Heart right ventricle (tissue), 16 donors: ENCODE data around the gene ST8SIA5. TPM values are rescaled to one million over a fixed set of nuclear protein-coding genes. Genes with fewer than 3 reads are reported as not detected.
A peak's percentile ranks its signal among the peaks of the same experiment; 100 is the strongest.

Experiments used
- ATAC-seq, 8 donors: fragments of 200-7000 bp; cut with Tn5 transposase; one replicate each; pipeline ENCODE4 v1.9.1; 2020; ENCODE audit warnings: mild to moderate bottlenecking in 8 of 8, moderate library complexity in 8 of 8, moderate number of reproducible peaks in 1 of 8
- DNase-seq, 2 donors: peaks; one replicate each; pipeline ENCODE4 v3.0.0-alpha.2; 2020
- H3K27ac ChIP-seq, 10 donors: fragments of 200-600 bp; sonication (generic) in 2 of 10; one replicate each; pipeline versions ENCODE4 v1.5.0 to v1.8.0; 2020 to 2022; ENCODE audit warnings: mild to moderate bottlenecking in 3 of 10
- H3K27me3 ChIP-seq, 7 donors: fragments of 200-600 bp; one replicate each; pipeline ENCODE4 v1.8.0; 2021 to 2022; ENCODE audit warnings: mild to moderate bottlenecking in 2 of 7
- H3K36me3 ChIP-seq, 9 donors: fragments of 200-600 bp; sonication (generic) in 1 of 9; one replicate each; pipeline versions ENCODE4 v1.5.0 to v1.8.0; 2020 to 2022; ENCODE audit warnings: mild to moderate bottlenecking in 2 of 9
- H3K4me1 ChIP-seq, 9 donors: fragments of 200-600 bp; sonication (generic) in 1 of 9; one replicate each; pipeline versions ENCODE4 v1.5.0 to v1.8.0; 2020 to 2022; ENCODE audit warnings: mild to moderate bottlenecking in 4 of 9
- H3K4me3 ChIP-seq, 10 donors: fragments of 200-600 bp; sonication (generic) in 2 of 10; one replicate each; pipeline versions ENCODE4 v1.5.0 to v1.8.0; 2020 to 2022; ENCODE audit warnings: mild to moderate bottlenecking in 7 of 10, moderate library complexity in 2 of 10
- H3K9me3 ChIP-seq, 11 donors: fragments of 200-600 bp in 10 of 11; sonication (generic) in 2 of 11; one replicate each; pipeline versions ENCODE4 v1.5.0 to v1.8.0; 2013 to 2022; ENCODE audit warnings: mild to moderate bottlenecking in 2 of 11, control low read depth in 1 of 11, moderate library complexity in 1 of 11
- WGBS, 2 donors: extraction: QIAGEN DNeasy Blood & Tissue Kit; methylation state at CpG; one replicate each; pipeline ENCODE4 v1.1.7; 2013; ENCODE audit warnings: inconsistent platforms in 1 of 2; 5-methylcytosine and 5-hydroxymethylcytosine counted together
- intact Hi-C, 10 donors: fragments of 100-400 bp; cut with DNase I; formaldehyde crosslinking; loops; one replicate each; pipeline versions ENCODE4 v1.11.1 to v1.14.2; 2022
- polyA plus RNA-seq, 2 donors: library from polyadenylated mRNA; stranded (reverse); fragments of 200-250 nt; gene quantifications; one replicate each; pipeline ENCODE4 v1.2.3, GENCODE V29; 2013
- total RNA-seq, 10 donors: library from RNA; stranded (reverse); fragmentation: NEBNext Ultra II Directional in 3 of 10; extraction: Animal tissue kit (Norgen Biotek cat#: 25700) in 3 of 10; gene quantifications; one replicate each; pipeline versions ENCODE4 v1.2.1 to v1.2.4, GENCODE V29; 2021 to 2023
- TF ChIP-seq, protein P1 (sequence below), 9 donors: fragments of 200-600 bp; sonication (generic) in 2 of 9; IDR thresholded peaks; one replicate each; pipeline versions ENCODE4 v1.5.0 to v1.8.0; 2021 to 2022; ENCODE audit warnings: antibody characterized with exemption in 9 of 9, mild to moderate bottlenecking in 5 of 9, moderate library complexity in 1 of 9
- donor health status: Arrhythmogenic right ventricular cardiomyopathy.
- donor health status: ischemic (EF 13 %, LVEDD 7.1; RV severe dilation, severe dysfunction).
- donor health status: healthy with polysubstance abuse.
- donor health status: DM: no; HTN: yes; CAD: no.
- donor health status: DM: no; HTN: no; CAD: no.
- donor health status: ischemic (EF 25% LVEDD 6.9; RV normal size, moderate dysfunction).
- donor health status: ischemic (EF 25% LVEDD 5.7; RV mildly dilated, moderate dysfunction).
- donor health status: healthy.
- donor health status: DM: yes; HTN: yes; CAD: no.
- donor health status: Ischemic cardiomyopathy.
- donor health status: ischemic (EF 35%, LVEDD 5.7; RV mildly dilated, moderate dysfunction).
- donor health status: nonischemic (EF 11% LVEDD 7.7; RV severe dilation, severe dysfunction).
- donor health status: DM: yes; HTN: yes; CAD: no.
- donor health status: PGD.
- donor health status: ischemic (EF 29% LVEDD 5.4; RV normal size, mild dysfunction).
- donor health status: nonischemic (EF 23%, LVEDD 6.1; RV moderate dilation, normal function).

The ST8SIA5 gene
- total and polyA plus RNA-seq, 12 donors: 1.0 to 16.8 (median 5.1) TPM

DNA sequence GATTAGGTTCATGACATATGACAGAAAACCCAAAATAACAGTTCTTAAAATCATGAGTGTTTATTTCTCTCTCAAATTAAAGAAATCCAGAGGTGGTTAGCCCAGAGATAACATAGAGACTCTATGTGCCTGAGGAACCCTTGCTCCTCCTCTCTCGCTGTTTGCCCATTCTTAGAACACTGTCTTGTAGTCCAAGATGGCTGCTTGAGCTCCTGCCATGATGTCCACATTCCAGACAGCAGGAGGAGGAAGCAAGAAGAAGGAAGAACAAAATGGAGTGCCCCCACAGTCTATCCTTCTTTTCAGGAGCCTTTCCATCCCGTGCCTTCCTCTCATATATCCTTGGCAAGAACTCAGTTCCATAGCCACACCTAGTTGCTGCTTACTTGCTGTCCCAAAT, 13.9 kb upstream of the ST8SIA5 start:
- Histone ChIP-seq H3K4me1 (peaks cover 0 to 25% (median 13%) of the 10 kb centered on the region in 9 donors), H3K27ac (no peak overlapping the region), H3K4me3 (no peak overlapping the region), H3K27me3 (no peaks in the 10 kb centered on the region), H3K36me3 (no peaks in the 10 kb centered on the region), H3K9me3 (no peaks in the 10 kb centered on the region)
- DNase-seq (no peak), ATAC-seq (no peak)
- TF ChIP-seq, protein P1, sequence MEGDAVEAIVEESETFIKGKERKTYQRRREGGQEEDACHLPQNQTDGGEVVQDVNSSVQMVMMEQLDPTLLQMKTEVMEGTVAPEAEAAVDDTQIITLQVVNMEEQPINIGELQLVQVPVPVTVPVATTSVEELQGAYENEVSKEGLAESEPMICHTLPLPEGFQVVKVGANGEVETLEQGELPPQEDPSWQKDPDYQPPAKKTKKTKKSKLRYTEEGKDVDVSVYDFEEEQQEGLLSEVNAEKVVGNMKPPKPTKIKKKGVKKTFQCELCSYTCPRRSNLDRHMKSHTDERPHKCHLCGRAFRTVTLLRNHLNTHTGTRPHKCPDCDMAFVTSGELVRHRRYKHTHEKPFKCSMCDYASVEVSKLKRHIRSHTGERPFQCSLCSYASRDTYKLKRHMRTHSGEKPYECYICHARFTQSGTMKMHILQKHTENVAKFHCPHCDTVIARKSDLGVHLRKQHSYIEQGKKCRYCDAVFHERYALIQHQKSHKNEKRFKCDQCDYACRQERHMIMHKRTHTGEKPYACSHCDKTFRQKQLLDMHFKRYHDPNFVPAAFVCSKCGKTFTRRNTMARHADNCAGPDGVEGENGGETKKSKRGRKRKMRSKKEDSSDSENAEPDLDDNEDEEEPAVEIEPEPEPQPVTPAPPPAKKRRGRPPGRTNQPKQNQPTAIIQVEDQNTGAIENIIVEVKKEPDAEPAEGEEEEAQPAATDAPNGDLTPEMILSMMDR (IDR thresholded peaks at IDR 0.05): no peak
- WGBS, 2 donors: 76 to 80% methylated on average over 2 of the region's 2 CpGs
- intact Hi-C loops: no loop called here

DNA sequence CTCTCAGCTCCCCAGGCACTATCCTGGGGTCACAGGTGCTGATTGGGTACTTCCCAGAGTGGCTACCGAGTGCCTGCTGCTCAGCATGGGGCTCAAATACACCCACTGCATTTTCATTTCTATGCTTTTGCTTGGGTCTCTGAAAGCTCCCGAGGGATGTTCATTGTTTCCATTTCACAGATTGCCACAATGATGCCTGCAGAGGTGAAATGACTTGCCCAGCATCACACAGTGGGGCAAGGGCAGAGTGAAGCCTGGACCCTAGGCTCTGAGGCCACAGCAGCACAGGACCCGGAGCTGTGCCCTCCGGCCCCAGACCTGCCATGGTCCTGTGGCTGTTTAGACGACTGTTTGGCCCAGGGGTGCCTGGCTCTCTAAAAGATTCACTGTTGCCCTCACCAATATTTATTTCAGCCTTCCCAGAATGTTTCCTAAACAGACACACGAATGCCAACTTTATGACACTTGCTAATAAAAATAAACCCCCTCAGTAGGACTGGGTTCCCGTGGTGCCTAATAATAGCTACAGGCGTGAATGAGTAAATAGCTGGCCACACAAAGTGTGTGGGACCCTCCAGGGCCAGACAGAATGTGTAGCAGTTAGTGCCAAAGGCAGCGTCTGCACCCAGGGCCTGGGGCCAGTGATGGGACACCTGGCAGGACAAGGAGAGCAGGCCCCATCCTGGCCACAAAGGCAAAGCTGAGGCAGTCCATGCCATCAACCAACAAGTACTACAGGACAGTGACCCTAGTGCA, 11.5 kb upstream of the ST8SIA5 start:
- TF ChIP-seq, protein P1 (IDR thresholded peaks at IDR 0.05): no peak
- H3K27me3 ChIP-seq: no peaks in the 10 kb centered on the region
- H3K36me3 ChIP-seq: no peaks in the 10 kb centered on the region
- no peaks in the 10 kb centered on the region for H3K9me3 ChIP-seq
- DNase-seq (peak; percentile 36 to 66), ATAC-seq (peak; percentile 80 to 98 (median 90))
- H3K4me1 ChIP-seq: peaks cover 0 to 25% (median 13%) of the 10 kb centered on the region in 9 donors
- H3K4me3 ChIP-seq: no peak overlapping the region
- peak overlapping the region in 7 of 10 donors; percentile 54 to 89 (median 87) for H3K27ac ChIP-seq
- 54 to 60% methylated on average over 9 of the region's 9 CpGs for WGBS, 2 donors
- intact Hi-C loops: loop anchor here in 1 of 10 donors (2.0 kb wide), 1 partner anchor 52 kb away; no protein-coding TSS in a partner anchor

DNA sequence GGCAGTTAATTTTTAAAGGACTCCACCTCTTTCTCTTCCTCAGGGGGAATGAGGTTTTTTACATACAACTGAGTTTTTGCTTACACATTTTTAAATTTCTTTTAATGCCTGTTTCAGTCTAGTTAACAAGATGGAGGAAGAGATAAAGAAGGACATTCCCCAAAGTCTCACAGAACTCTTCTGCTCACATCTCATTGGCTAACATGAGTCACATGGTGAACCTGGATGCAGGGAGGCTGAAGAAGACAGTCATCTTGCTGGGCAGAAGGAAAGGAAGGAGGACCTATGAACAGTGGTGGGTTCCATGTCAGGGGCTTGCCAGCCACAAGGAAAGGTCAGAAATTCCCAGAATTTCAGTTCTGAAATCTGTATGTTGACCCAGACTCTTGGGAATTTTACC, 10.4 kb upstream of the ST8SIA5 start:
- ATAC-seq (no peak), DNase-seq (no peak)
- Histone ChIP-seq H3K27ac (peak overlapping the region in 2 of 10 donors; percentile 83 to 88), H3K9me3 (no peaks in the 10 kb centered on the region), H3K4me1 (peaks cover 0 to 25% (median 13%) of the 10 kb centered on the region in 9 donors), H3K27me3 (peaks cover 0 to 10% (median 0%) of the 10 kb centered on the region in 7 donors), H3K36me3 (no peaks in the 10 kb centered on the region), H3K4me3 (no peak overlapping the region)
- TF ChIP-seq, protein P1 (IDR thresholded peaks at IDR 0.05): no peak
- intact Hi-C loops: no loop called here

DNA sequence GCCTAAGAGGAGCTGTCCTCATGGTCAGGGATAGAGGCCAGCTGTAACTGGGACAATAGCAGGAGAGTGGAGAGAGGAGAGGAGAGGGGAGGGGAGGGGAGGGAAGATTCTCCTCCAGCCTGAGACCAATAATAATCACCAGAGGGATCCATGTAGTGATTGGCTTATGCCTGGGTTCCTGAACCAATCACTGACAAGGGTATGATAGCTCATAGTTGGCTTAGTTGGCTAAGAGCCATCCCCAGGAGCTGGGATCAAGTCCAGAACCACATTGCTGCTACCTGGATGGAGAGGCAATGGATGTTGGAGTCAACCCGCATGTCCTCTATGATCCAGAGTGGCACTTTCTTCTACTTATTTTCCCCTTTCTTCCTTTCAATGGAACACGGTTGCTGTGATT, 7.7 kb upstream of the ST8SIA5 start:
- Histone ChIP-seq H3K36me3 (no peaks in the 10 kb centered on the region), H3K27me3 (peaks cover 0 to 28% (median 5%) of the 10 kb centered on the region in 7 donors), H3K4me3 (no peak overlapping the region), H3K4me1 (peaks cover 0 to 41% (median 16%) of the 10 kb centered on the region in 9 donors), H3K9me3 (no peaks in the 10 kb centered on the region), H3K27ac (no peak overlapping the region)
- intact Hi-C loops: no loop called here
- ATAC-seq (no peak), DNase-seq (no peak)
- 89 to 98% methylated on average over 2 of the region's 2 CpGs for WGBS, 2 donors
- TF ChIP-seq, protein P1 (IDR thresholded peaks at IDR 0.05): no peak
